Measurements from ENCODE around the gene PCLO.
"Not testable (repeated sequence)": the region's sequence is repeated elsewhere in the genome, so short reads cannot be mapped to it uniquely, and the experiment has no call there.

Gene PCLO

GRCh38 chr7:82729172-82730030, 433.3 kb downstream of the PCLO start:
- peak; percentile 53 to 59 for DNase-seq (ENCODE audit: low spot score in 2 of 2)
- Histone ChIP-seq H3K4me1 (no peaks in the 10 kb centered on the region), H3K27me3 (ENCODE audit: low read depth) (no peaks in the 10 kb centered on the region), H3K9me3 (no peaks in the 10 kb centered on the region), H3K4me3 (no peak overlapping the region), H3K36me3 (replicated peaks) (no peaks in the 10 kb centered on the region)
- in situ Hi-C loops (cut with MboI; ENCODE audit: low sequenced_read_pairs): loop anchor here (10.0 to 25.0 kb wide), 3 partner anchors 125 to 1242 kb away; no protein-coding TSS in a partner anchor

- H3K4me1 ChIP-seq: peaks cover 8% of the 10 kb centered on the region
- H3K27me3 ChIP-seq (ENCODE audit: low read depth): no peaks in the 10 kb centered on the region
- no peaks in the 10 kb centered on the region for H3K9me3 ChIP-seq
- DNase-seq (ENCODE audit: low spot score in 2 of 2): no peak
- H3K4me3 ChIP-seq: no peak overlapping the region
- H3K36me3 ChIP-seq (replicated peaks): no peaks in the 10 kb centered on the region
- in situ Hi-C loops (cut with MboI; ENCODE audit: low sequenced_read_pairs): loop anchor here (10.0 to 25.0 kb wide), 3 partner anchors 121 to 1239 kb away; no protein-coding TSS in a partner anchor
Observed at GRCh38 chr7:82726038-82726800, 436.5 kb downstream of the PCLO start.

GRCh38 chr7:82723411-82723810, 439.3 kb downstream of the PCLO start:
- Histone ChIP-seq H3K36me3 (replicated peaks) (no peaks in the 10 kb centered on the region), H3K27me3 (ENCODE audit: low read depth) (no peaks in the 10 kb centered on the region), H3K9me3 (no peaks in the 10 kb centered on the region), H3K4me3 (no peak overlapping the region), H3K4me1 (peaks cover 8% of the 10 kb centered on the region)
- peak; percentile 35 to 83 for DNase-seq (ENCODE audit: low spot score in 2 of 2)
- in situ Hi-C loops (cut with MboI; ENCODE audit: low sequenced_read_pairs): loop anchor here (10.0 kb wide), 1 partner anchor 119 kb away; no protein-coding TSS in a partner anchor

- Histone ChIP-seq H3K36me3 (replicated peaks) (no peaks in the 10 kb centered on the region), H3K4me1 (peaks cover 8% of the 10 kb centered on the region), H3K4me3 (no peak overlapping the region), H3K27me3 (ENCODE audit: low read depth) (no peaks in the 10 kb centered on the region), H3K9me3 (no peaks in the 10 kb centered on the region)
- in situ Hi-C loops (cut with MboI; ENCODE audit: low sequenced_read_pairs): loop anchor here (10.0 kb wide), 1 partner anchor 118 kb away; no protein-coding TSS in a partner anchor
- peak in 1 of 2 experiments; percentile 40 for DNase-seq (ENCODE audit: low spot score in 2 of 2)
Observed at GRCh38 chr7:82722946-82723345, 439.7 kb downstream of the PCLO start.

- in situ Hi-C loops (cut with MboI; ENCODE audit: low sequenced_read_pairs): no loop called here
- DNase-seq (ENCODE audit: low spot score in 2 of 2): no peak
Observed at GRCh38 chr7:82715344-82715743, 447.3 kb downstream of the PCLO start.

GRCh38 chr7:82714883-82715282, 447.8 kb downstream of the PCLO start:
- no peaks in the 10 kb centered on the region for H3K36me3 ChIP-seq (replicated peaks)
- H3K27me3 ChIP-seq (ENCODE audit: low read depth): no peaks in the 10 kb centered on the region
- H3K4me3 ChIP-seq: no peak overlapping the region
- H3K4me1 ChIP-seq: no peaks in the 10 kb centered on the region
- no peaks in the 10 kb centered on the region for H3K9me3 ChIP-seq
- in situ Hi-C loops (cut with MboI; ENCODE audit: low sequenced_read_pairs): no loop called here
- no peak for DNase-seq (ENCODE audit: low spot score in 2 of 2)

More at GRCh38 chr7:82715344-82715743, 447.3 kb downstream of the PCLO start:
- Histone ChIP-seq H3K9me3 (no peaks in the 10 kb centered on the region), H3K4me3 (no peak overlapping the region), H3K4me1 (no peaks in the 10 kb centered on the region), H3K27me3 (ENCODE audit: low read depth) (no peaks in the 10 kb centered on the region), H3K36me3 (replicated peaks) (no peaks in the 10 kb centered on the region)

- Histone ChIP-seq H3K36me3 (replicated peaks) (no peaks in the 10 kb centered on the region), H3K9me3 (no peaks in the 10 kb centered on the region), H3K4me3 (no peak overlapping the region), H3K27me3 (ENCODE audit: low read depth) (no peaks in the 10 kb centered on the region), H3K4me1 (no peaks in the 10 kb centered on the region)
- in situ Hi-C loops (cut with MboI; ENCODE audit: low sequenced_read_pairs): no loop called here
- DNase-seq (ENCODE audit: low spot score in 2 of 2): no peak
Observed at GRCh38 chr7:82713506-82713905, 449.2 kb downstream of the PCLO start.

GRCh38 chr7:82706344-82706743, 456.3 kb downstream of the PCLO start:
- H3K36me3 ChIP-seq (replicated peaks); in situ Hi-C loops (cut with MboI; ENCODE audit: low sequenced_read_pairs); H3K4me1 ChIP-seq; H3K4me3 ChIP-seq; DNase-seq (ENCODE audit: low spot score in 2 of 2); H3K9me3 ChIP-seq; H3K27me3 ChIP-seq (ENCODE audit: low read depth): not testable (repeated sequence)

GRCh38 chr7:82705517-82706260, 457.0 kb downstream of the PCLO start:
- no peaks in the 10 kb centered on the region for H3K27me3 ChIP-seq (ENCODE audit: low read depth)
- no peaks in the 10 kb centered on the region for H3K36me3 ChIP-seq (replicated peaks)
- in situ Hi-C loops (cut with MboI; ENCODE audit: low sequenced_read_pairs): no loop called here
- peaks cover 6% of the 10 kb centered on the region for H3K4me1 ChIP-seq
- DNase-seq (ENCODE audit: low spot score in 2 of 2): no peak
- no peak overlapping the region for H3K4me3 ChIP-seq
- H3K9me3 ChIP-seq: no peaks in the 10 kb centered on the region

- H3K9me3 ChIP-seq: no peaks in the 10 kb centered on the region
- no peak overlapping the region for H3K4me3 ChIP-seq
- H3K4me1 ChIP-seq: peaks cover 6% of the 10 kb centered on the region
- no peaks in the 10 kb centered on the region for H3K36me3 ChIP-seq (replicated peaks)
- no peaks in the 10 kb centered on the region for H3K27me3 ChIP-seq (ENCODE audit: low read depth)
- in situ Hi-C loops (cut with MboI; ENCODE audit: low sequenced_read_pairs): no loop called here
- DNase-seq (ENCODE audit: low spot score in 2 of 2): no peak
Observed at GRCh38 chr7:82704121-82704520, 458.6 kb downstream of the PCLO start.

Measured in HAP-1 (cell line).